Fibroblast of pulmonary artery (primary cell): ENCODE data around the gene CCS.

Experiments
- DNase-seq: peaks from one replicate; pipeline ENCODE4 v3.0.0-alpha.2; 2010; ENCODE audit warnings: low read depth
- H3K4me3 ChIP-seq: replicated peaks from 2 replicates; pipeline ENCODE4 v1.5.1; 2011; ENCODE audit warnings: low read depth, mild to moderate bottlenecking, control low read depth, low read length, moderate library complexity
- CTCF ChIP-seq: IDR thresholded peaks from 2 replicates; pipeline ENCODE4 v1.5.1; 2011; ENCODE audit warnings: mild to moderate bottlenecking, control low read depth, low read length, inconsistent platforms; ENCODE audit errors: missing control alignments

The CCS gene

GRCh38 chr11:66568124-66568916 lies 24.7 kb upstream of the CCS start, which contains the start of gene CTSF:
CTSF (minus strand) TSS chr11:66568606; CDS start chr11:66568486, 120 bp downstream.
- H3K4me3 ChIP-seq = peak within 1 kb of the TSS; percentile 45
- DNase-seq = peak; percentile 75
- TF ChIP-seq CTCF = no peak

- no peak for TF ChIP-seq CTCF
- DNase-seq = no peak
- no peak overlapping the region for H3K4me3 ChIP-seq
Observed at GRCh38 chr11:66569076-66569475, 23.9 kb upstream of the CCS start.

- DNase-seq = no peak
- no peak for TF ChIP-seq CTCF
- no peak overlapping the region for H3K4me3 ChIP-seq
Observed at GRCh38 chr11:66570079-66570849, 22.7 kb upstream of the CCS start.

- DNase-seq = no peak
- no peak for TF ChIP-seq CTCF
- H3K4me3 ChIP-seq = no peak overlapping the region
Observed at GRCh38 chr11:66570850-66571180, 22.2 kb upstream of the CCS start.

- peak; percentile 78 for TF ChIP-seq CTCF
- no peak overlapping the region for H3K4me3 ChIP-seq
- DNase-seq = peak; percentile 82
Observed at GRCh38 chr11:66579017-66579606, 13.9 kb upstream of the CCS start.

GRCh38 chr11:66580803-66581202 lies 12.2 kb upstream of the CCS start:
- TF ChIP-seq CTCF = no peak
- peak; percentile 89 for DNase-seq
- no peak overlapping the region for H3K4me3 ChIP-seq
